HEK293 (cell line): ENCODE results near the gene HERC2.
"Not testable (repeated sequence)": the region's sequence is repeated elsewhere in the genome, so short reads cannot be mapped to it uniquely, and the experiment has no call there.

Experiments used
- CTCF ChIP-seq: fragments of 450-650 bp; formaldehyde crosslinking; IDR thresholded peaks from 2 replicates; pipeline ENCODE4 v1.5.1; 2016; ENCODE audit warnings: missing biosample characterization, missing genetic modification characterization
- FEZF1 ChIP-seq: fragments of 450-650 bp; formaldehyde crosslinking; IDR thresholded peaks from 2 replicates; pipeline ENCODE4 v1.5.1; 2016; ENCODE audit warnings: missing biosample characterization, missing genetic modification characterization
- KLF9 ChIP-seq: fragments of 450-650 bp; formaldehyde crosslinking; IDR thresholded peaks from 2 replicates; pipeline ENCODE4 v1.5.1; 2016; ENCODE audit warnings: missing biosample characterization, missing genetic modification characterization, low read depth
- PRDM4 ChIP-seq: fragments of 450-650 bp; formaldehyde crosslinking; IDR thresholded peaks from 2 replicates; pipeline ENCODE4 v1.5.1; 2017; ENCODE audit warnings: missing biosample characterization, missing genetic modification characterization
- YY1 ChIP-seq: fragments of 450-650 bp; formaldehyde crosslinking; IDR thresholded peaks from 2 replicates; pipeline ENCODE4 v1.5.1; 2018; ENCODE audit warnings: missing biosample characterization, missing genetic modification characterization
- ZNF221 ChIP-seq: fragments of 450-650 bp; formaldehyde crosslinking; IDR thresholded peaks from 2 replicates; pipeline ENCODE4 v1.5.1; 2017; ENCODE audit warnings: missing biosample characterization, missing genetic modification characterization, borderline replicate concordance
- ZNF354C ChIP-seq: fragments of 450-650 bp; formaldehyde crosslinking; IDR thresholded peaks from 2 replicates; pipeline ENCODE4 v1.5.1; 2016; ENCODE audit warnings: missing biosample characterization, missing genetic modification characterization, low read depth, borderline replicate concordance
- ZNF529 ChIP-seq: fragments of 450-650 bp; formaldehyde crosslinking; IDR thresholded peaks from 2 replicates; pipeline ENCODE4 v1.5.1; 2017; ENCODE audit warnings: missing genetic modification characterization, missing biosample characterization; ENCODE audit not compliant: insufficient replicate concordance
- TF ChIP-seq, protein P1 (sequence below): fragments of 450-650 bp; formaldehyde crosslinking; IDR thresholded peaks from 2 replicates; pipeline ENCODE4 v1.5.1; 2016; ENCODE audit warnings: missing biosample characterization, missing genetic modification characterization

- not testable (repeated sequence) for TF ChIP-seq CTCF (tag by site-specific recombination); ZNF529; FEZF1 (tag by site-specific recombination); ZNF221 (tag by site-specific recombination); YY1 (tag by site-specific recombination); ZNF354C (tag by site-specific recombination); KLF9 (tag by site-specific recombination); PRDM4 (tag by site-specific recombination)
- TF ChIP-seq, protein P1, sequence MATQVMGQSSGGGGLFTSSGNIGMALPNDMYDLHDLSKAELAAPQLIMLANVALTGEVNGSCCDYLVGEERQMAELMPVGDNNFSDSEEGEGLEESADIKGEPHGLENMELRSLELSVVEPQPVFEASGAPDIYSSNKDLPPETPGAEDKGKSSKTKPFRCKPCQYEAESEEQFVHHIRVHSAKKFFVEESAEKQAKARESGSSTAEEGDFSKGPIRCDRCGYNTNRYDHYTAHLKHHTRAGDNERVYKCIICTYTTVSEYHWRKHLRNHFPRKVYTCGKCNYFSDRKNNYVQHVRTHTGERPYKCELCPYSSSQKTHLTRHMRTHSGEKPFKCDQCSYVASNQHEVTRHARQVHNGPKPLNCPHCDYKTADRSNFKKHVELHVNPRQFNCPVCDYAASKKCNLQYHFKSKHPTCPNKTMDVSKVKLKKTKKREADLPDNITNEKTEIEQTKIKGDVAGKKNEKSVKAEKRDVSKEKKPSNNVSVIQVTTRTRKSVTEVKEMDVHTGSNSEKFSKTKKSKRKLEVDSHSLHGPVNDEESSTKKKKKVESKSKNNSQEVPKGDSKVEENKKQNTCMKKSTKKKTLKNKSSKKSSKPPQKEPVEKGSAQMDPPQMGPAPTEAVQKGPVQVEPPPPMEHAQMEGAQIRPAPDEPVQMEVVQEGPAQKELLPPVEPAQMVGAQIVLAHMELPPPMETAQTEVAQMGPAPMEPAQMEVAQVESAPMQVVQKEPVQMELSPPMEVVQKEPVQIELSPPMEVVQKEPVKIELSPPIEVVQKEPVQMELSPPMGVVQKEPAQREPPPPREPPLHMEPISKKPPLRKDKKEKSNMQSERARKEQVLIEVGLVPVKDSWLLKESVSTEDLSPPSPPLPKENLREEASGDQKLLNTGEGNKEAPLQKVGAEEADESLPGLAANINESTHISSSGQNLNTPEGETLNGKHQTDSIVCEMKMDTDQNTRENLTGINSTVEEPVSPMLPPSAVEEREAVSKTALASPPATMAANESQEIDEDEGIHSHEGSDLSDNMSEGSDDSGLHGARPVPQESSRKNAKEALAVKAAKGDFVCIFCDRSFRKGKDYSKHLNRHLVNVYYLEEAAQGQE (tag by site-specific recombination), result not testable (repeated sequence)
Observed at GRCh38 chr15:28136236-28136904, 185.6 kb downstream of the HERC2 start.
